GM21723 (cell line): ENCODE measurements around the gene CASK.
"Not testable (repeated sequence)": the region's sequence is repeated elsewhere in the genome, so short reads cannot be mapped to it uniquely, and the experiment has no call there.

Source experiments
- ATAC-seq: cut with Tn5 transposase; IDR thresholded peaks from one replicate; pipeline ENCODE4 v1.9.1; 2021; ENCODE audit warnings: mild to moderate bottlenecking, moderate library complexity; ENCODE audit not compliant: unreplicated experiment

Gene CASK

DNA sequence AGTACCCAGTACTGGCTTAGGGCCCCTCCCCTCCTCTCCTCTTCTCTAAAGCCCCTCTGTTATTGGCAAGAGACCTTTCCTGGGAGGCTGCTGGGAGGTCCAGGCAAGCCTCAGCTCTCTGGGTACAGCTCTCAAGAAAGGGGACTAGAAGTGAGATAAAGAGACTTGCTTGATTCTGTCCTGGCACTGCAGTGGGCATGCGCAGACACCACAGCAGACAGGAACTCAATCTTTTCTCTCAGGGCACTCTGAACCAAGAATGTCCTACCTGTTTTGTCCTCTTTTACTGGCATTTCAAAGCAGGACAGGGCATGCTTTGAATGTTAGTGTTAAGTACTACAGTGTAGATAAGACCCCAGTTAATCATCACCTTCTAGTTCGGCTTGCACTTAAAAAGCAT lies 401.3 kb downstream of the CASK start:
- no peak for ATAC-seq

GRCh38 chrX:41519468-41519867 lies 403.9 kb downstream of the CASK start:
- no peak for ATAC-seq

DNA sequence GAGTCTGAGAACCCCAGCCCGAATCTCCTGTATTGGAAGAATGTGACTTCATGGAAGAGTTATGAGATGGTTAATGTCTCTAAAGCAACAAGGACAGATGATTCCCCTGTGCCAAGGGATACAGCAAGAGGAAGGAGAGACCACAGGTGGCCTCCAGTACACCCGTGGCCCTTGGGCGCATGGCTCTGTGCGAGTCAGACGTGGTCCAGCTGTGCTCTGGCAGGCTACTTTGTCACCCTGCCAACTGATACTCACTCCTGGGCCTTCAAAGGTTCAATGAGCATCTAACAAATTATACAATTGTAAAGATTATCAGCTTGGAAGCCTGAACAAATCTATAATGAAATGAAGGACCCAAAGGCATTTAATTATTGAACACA lies 404.5 kb downstream of the CASK start:
- no peak for ATAC-seq

DNA sequence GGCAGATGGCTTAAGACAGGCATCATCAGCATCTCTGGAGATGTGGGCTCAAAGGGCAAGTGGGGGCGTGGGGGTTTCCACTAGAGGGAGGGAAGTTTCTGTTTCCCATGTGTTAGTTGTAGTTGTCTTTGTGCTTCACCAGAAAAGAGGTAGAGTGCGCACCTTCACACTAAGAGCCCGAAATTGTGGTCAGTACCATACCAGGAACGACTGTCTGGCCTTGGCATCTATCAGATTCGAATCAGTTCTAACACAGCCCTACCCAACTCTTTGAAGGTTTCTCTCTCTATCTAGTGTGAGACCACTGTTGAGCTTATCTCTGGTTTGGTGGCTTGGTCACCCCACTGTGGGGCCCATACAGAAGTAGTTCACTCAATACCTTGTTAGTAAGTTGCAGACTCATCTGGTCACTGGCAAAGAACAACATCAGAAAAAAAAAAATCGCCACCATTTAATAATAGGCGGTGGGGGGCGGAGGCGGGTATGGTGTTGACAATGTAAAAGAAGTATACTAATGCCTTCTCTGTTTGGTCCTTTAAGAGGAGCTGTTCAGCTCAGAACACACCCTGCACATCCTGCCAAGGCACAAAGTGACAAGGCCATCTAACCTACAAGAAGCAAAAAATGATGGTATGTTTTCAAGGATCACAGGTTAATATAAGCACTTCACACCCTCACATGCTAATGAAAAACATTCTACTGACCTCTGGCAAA lies 405.1 kb downstream of the CASK start:
- ATAC-seq: no peak

DNA sequence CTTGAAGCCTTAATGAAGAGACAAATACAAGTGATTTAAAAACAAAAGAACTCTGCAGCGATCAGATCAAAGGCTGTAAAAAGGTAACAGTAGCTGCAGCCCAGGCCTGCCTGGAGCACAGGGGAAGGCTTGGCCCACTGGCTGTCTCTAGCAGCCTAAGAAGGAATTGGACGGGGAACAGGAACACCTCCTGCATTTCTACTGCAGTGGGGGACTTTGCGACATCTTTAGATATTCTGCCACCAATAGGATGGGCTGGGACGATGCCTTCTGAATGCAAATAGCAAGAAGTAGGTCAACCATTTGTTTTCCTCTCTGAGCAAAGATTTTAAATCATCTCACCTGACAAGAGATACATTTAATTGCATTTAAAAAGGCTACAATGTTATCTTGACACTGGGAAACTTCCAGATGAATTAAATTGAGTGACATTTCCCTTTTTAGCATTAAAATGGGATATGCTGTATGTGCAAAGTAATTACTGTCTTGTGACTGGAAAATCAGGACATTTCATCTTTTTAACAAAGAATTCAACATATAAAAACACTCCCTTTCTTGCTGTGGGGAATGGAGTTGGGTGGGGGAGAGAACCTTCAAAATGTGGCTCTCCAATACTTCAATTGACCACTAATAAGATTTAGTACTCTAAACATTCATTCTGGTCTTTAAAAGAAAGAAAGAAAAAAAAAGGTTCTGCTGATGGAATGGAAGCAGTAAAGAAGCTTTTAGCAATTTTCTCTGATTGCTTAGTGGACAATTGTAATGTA lies 406.2 kb downstream of the CASK start:
- ATAC-seq: no peak

GRCh38 chrX:41516456-41516855 lies 406.9 kb downstream of the CASK start:
- no peak for ATAC-seq

DNA sequence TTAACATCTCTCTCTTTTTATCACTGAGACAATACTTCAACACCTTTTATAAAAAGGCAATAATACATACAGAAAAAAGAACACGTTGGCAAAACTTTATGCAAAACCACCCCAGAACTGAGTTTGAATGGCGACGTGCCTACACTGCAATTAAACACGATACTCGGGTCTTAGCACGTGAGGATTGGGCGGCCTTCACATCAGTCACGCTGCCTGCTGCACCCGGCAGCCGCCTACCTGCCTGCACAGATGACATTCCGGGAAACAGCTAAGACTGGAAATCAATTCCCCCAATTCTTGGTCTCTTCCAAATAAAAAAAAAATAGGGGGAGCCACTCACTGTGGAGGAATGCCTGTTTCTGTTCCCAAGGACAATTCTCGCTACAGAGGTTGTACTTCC lies 408.0 kb downstream of the CASK start:
- no peak for ATAC-seq

GRCh38 chrX:41514179-41514578 lies 409.2 kb downstream of the CASK start:
- ATAC-seq: no peak

- ATAC-seq: not testable (repeated sequence)
Measured at GRCh38 chrX:41512853-41513252, 410.5 kb downstream of the CASK start.

DNA sequence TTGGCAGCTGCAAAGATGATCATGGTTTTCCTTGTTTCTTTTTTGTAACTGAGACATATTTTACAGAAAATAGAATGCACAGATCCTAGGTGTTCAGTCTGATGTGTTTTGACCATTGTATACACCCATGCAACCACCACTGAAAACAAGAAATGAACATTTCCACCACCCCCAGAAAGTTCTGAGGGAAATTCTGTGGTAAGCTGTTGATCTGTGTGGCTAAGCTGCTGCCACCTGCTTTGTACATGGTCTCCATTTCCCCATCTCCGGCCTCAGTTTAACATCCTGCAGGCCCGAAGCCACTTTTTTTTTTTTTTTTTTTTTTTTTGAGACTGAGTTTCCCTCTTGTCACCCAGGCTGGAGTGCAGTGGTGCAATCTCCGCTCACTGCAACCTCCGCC lies 411.0 kb downstream of the CASK start:
- peak; percentile 98 for ATAC-seq

DNA sequence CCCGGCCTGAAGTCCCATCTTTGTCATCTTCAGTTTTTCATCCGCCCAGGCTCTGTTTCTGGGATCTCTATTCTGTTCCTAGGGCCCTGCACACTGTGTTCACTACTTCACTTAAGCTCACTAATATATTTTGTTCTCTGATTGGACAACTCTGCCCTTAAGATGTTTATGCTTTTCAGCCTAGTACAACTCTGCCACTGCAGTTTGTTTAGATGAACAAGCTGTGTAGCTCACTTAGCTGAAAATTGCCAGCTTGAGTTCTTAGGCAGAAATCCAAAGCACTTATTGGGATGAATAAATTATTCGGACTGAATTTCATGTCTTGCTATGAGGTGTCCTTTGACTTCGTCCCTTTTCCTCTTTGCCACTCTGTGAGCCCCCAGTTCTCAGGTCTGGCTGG lies 415.4 kb downstream of the CASK start:
- no peak for ATAC-seq

DNA sequence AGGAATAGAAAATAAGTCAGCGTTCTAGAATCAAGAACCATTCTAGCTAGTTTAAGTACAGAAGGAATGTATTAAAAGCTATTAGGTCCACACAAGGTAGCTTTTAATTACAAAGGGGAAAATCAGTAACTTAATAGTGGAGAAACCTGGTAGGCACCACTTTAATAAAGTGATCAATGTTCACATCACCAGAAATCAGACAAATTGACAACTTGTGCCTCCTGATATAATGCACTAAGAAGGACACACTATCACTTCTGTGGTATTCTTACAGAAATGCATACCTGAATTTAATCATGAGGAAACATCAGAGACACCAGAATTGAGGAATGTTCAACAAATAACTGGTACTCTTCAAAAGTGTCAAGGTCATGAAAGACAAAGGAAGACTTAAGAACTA lies 421.4 kb downstream of the CASK start:
- no peak for ATAC-seq

DNA sequence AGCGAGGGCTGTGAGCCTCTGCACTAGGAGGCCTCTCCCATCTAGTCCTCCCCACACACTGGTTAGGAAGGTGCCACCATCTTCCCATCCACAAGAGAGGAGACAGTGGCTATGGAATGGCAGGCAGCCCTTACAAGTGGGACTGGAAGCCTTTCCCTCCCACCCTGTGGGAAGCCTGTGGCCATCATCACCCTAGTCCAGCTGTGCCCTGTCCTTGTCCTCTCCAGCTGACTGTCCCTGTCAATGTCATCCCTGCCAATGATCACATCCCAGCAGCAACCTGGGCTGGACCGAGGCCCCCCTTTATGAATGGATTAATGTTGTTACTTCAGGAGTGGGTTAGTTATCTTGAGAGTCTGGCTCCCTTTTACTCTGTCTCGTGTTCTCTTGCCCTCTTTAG lies 423.4 kb downstream of the CASK start:
- ATAC-seq: no peak

GRCh38 chrX:41499195-41499594 lies 424.2 kb downstream of the CASK start:
- ATAC-seq: no peak

GRCh38 chrX:41491267-41492004 lies 431.9 kb downstream of the CASK start:
- ATAC-seq: no peak

DNA sequence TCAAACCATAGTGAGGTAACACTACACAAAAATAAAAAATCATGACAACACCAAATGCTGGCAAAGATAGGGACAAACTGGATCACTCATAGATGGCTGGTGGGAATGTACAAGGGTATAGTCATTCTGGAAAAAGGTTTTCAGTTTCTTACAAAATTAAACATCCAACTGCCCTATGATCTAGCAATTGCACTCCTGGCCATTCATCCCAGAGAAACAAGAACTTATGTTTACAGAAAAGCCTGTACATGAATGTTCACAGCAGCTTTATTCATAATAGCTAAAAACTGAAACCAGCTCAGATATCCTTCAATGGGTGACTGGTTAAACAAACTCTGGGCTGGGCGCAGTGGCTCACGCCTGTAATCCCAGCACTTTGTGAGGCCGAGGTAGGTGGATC lies 432.9 kb downstream of the CASK start:
- no peak for ATAC-seq

- ATAC-seq: no peak
Measured at GRCh38 chrX:41482154-41482850, 441.1 kb downstream of the CASK start.

GRCh38 chrX:41481264-41482109 lies 441.9 kb downstream of the CASK start:
- no peak for ATAC-seq

GRCh38 chrX:41480508-41481260 lies 442.7 kb downstream of the CASK start:
- ATAC-seq: no peak
